Epithelial cell of proximal tubule (primary cell): ENCODE data around the gene NUP42. TPM values are rescaled to one million over a fixed set of nuclear protein-coding genes. Genes with fewer than 3 reads are reported as not detected.

ENCODE experiments used
- DNase-seq: peaks from one replicate; pipeline ENCODE4 v3.0.0-alpha.2; 2011; ENCODE audit warnings: low read depth
- H3K4me3 ChIP-seq: 2 replicates; pipeline ENCODE4 v1.5.1; 2011; ENCODE audit warnings: low read depth, mild to moderate bottlenecking, low read length
- total RNA-seq: library from RNA; depleted of rRNA; stranded (reverse); fragments of >200 nt; gene quantifications from 2 replicates; pipeline ENCODE4 v1.2.3, GENCODE V29; 2015
- TF ChIP-seq, protein P1 (sequence below): conservative IDR thresholded peaks from 2 replicates; pipeline ENCODE4 v1.5.1; 2012; ENCODE audit warnings: low read depth, mild to moderate bottlenecking, low read length

NUP42 gene
- total RNA-seq, 1 donor from 2014 or later: 22.2 TPM

DNA sequence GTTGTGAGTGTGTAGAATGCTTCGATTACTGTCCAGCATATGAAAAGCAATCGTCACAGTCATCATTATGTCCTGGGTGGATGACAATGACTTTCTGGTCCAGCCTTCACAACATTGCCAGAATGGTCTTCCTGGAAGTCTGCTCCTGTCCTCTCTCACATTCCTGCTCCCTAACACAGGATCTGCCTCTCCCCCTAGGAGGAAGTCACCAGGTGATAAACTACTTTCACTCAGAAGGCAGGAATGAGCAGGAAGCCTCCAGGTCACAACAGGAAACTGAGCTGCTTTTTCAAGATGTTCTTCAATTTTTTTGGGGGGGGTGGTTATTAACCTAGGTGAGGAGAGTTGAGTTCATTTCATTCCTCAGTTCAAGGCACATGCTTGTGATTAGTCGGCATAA lies 51.1 kb downstream of the NUP42 start:
- TF ChIP-seq, protein P1, sequence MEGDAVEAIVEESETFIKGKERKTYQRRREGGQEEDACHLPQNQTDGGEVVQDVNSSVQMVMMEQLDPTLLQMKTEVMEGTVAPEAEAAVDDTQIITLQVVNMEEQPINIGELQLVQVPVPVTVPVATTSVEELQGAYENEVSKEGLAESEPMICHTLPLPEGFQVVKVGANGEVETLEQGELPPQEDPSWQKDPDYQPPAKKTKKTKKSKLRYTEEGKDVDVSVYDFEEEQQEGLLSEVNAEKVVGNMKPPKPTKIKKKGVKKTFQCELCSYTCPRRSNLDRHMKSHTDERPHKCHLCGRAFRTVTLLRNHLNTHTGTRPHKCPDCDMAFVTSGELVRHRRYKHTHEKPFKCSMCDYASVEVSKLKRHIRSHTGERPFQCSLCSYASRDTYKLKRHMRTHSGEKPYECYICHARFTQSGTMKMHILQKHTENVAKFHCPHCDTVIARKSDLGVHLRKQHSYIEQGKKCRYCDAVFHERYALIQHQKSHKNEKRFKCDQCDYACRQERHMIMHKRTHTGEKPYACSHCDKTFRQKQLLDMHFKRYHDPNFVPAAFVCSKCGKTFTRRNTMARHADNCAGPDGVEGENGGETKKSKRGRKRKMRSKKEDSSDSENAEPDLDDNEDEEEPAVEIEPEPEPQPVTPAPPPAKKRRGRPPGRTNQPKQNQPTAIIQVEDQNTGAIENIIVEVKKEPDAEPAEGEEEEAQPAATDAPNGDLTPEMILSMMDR: no peak
- H3K4me3 ChIP-seq: no peak overlapping the region
- no peak for DNase-seq

DNA sequence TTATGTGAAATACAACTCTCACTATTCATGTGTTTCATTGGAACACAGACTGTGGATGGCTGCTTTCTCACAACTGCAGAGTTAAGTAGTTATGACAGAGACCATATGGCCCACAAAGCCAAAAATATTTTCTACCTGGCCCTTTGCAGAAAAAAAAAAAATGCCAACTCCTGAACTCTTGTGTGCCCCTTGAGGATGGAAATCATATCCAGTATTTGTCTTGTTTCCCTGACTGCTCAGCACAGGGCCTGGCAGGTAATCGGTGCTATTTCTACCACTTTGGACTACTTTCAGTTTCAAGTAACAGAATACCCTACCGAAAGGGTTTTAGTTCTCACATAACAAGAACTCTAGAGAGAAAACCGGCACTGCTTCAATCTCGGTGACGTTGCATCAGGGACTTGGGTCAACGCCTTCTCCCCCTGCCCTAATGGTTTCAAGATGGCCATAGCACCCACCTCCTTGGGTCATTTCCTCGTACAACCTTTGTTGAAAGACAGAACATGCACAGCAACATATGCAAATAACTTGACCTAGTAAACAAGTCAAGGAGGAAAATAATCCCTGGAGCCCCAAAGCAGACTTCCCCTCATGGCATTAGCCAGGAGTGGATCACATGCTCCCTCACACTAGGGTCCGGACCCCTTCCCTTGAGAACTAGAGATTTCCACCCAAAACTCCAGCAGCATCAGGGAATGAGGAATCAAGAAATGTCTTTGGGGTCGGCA lies 52.9 kb downstream of the NUP42 start:
- TF ChIP-seq, protein P1: peak; percentile 17
- DNase-seq: no peak
- H3K4me3 ChIP-seq: no peak overlapping the region

DNA sequence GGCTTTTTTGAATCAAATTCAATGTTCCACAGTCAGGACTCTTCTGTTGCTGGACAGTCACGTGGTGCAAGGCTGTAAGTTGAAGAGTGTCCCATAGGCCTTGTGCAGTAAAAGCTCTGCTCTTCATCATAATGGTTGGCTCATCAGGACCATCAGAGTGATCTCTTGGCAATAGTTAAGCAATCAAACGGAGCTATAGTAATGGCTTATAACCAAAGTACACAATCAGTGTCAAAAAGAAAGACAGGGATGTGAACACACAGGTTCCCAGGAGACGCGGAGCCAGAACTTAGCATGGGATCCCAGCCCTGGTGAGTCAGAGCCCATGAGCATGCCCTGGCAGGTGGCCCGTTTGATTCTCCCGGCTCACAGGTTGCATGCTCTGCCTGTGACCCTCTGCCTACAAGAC lies 54.0 kb downstream of the NUP42 start:
- no peak overlapping the region for H3K4me3 ChIP-seq
- peak; percentile 61 for DNase-seq
- TF ChIP-seq, protein P1: no peak

DNA sequence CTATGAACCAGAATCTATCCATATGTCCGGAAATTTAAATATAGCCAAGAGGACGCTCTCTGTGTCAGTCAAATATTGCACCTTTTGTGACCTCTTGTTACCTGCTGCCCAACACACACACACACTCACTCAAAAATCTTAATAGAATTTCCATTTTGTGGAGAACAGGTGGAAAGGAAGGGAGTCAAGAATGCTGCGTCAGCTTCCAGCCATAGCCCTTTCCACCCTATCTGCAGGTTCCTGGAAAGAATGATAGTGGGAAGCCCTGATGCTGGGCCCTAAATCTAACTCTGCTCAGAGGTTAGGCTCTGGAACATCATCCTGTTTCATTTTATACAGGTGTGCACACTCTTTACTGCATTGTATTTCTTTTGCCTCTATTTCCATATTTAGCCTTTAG lies 55.2 kb downstream of the NUP42 start:
- TF ChIP-seq, protein P1: no peak
- H3K4me3 ChIP-seq: no peak overlapping the region
- no peak for DNase-seq

DNA sequence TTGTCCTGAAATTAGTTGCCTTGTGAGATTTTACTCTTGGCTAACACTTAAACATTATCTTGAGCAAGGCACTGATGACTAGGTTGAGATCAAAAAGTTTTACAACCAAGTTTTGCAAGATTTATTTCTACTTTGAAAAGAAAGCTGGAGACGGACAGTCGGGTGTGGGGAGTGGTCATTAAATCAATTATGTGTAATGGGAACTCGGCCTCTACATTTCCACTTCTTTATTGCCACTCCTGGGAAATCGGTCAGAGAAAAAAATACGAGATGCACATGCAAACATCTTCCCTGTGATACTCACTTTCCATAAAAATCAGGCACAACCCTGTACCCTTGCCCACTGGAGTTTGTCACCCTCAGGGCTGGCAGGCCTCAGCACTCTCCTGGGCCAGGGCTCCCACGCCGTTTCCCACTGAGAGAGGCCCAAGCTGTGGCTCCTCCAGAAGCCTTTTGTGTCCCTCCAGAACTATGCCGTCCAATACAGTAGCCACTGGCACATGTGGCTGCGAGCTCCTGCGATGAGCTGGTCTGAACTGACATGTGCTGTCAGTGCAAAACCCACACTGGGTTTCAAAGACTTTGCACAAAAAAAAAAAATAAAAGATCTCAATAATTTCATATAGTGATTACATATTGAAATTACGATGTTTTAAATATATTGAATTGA lies 57.3 kb downstream of the NUP42 start:
- no peak for DNase-seq
- TF ChIP-seq, protein P1: no peak
- H3K4me3 ChIP-seq: no peak overlapping the region

DNA sequence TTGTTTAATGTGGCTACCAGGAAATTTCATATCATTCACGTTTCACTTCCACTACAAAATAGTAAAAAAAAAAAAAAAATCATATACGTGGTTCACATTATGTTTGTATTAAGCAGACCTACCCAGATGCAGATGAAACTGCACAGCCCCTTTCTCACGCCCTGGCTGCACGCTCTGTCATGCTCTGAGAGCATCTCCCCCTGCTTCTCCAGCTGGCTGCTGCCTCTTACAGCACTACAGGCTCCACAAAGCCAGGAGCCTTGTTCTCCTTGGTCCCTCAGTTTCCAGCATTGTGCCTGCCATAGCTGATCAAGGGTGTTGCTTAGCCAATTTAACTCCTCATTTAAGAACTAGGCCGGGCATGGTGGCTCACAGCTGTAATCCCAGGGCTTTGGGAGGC lies 57.9 kb downstream of the NUP42 start:
- TF ChIP-seq, protein P1: no peak
- no peak for DNase-seq
- H3K4me3 ChIP-seq: no peak overlapping the region
